ENCODE data around the gene C16orf96. TPM values are rescaled to one million over a fixed set of nuclear protein-coding genes. Genes with fewer than 3 reads are reported as not detected.

Gene C16orf96
- total and polyA plus RNA-seq, 2 donors (not counting 3 experiments of a cell fraction or from before 2014, with no cell fraction given) = not detected

DNA sequence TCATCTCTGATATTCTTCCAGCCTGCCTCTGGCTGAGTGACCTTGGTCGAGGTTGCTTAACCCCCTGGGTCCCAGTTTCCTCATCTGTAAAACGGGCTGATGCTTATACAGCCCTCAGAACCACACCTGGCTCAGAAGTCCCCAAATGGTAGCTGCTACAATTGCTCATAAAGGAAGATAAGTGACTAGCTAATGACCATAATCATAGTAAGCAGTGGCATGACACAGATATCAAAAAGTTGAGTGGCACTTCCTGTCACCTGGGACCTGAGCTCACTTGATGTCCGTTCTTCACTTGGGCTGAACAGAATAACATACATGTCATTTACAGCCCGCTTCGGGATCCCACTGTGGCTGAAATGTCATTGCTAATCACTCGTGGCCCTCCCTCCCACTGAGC, 70.3 kb downstream of the C16orf96 start:
- Histone ChIP-seq H4K20me1 (replicated peaks; ENCODE audit: control insufficient read depth, extremely low read depth, insufficient read depth, low read length) (no peaks in the 10 kb centered on the region), H3K27me3 (ENCODE audit: control insufficient read depth in 2 of 2, insufficient read depth in 2 of 2, low read length in 2 of 2) (no peaks in the 10 kb centered on the region), H3K27ac (ENCODE audit: insufficient read depth, low read depth, low read length) (no peak overlapping the region), H3K9me3 (replicated peaks; ENCODE audit: control insufficient read depth, insufficient read depth, low read length) (no peaks in the 10 kb centered on the region), H3K79me2 (ENCODE audit: control insufficient read depth, insufficient read depth, low read length) (peaks cover 57% of the 10 kb centered on the region), H3K9ac (replicated peaks; ENCODE audit: extremely low read depth, insufficient read depth, low read length) (no peak overlapping the region), H2AFZ (ENCODE audit: low read depth, low read length) (no peak overlapping the region), H3K36me3 (ENCODE audit: control insufficient read depth in 2 of 2, extremely low read depth in 1 of 2, insufficient read depth in 2 of 2, low read length in 2 of 2) (no peaks in the 10 kb centered on the region), H3K4me1 (ENCODE audit: control insufficient read depth, extremely low read depth, insufficient read depth, low read length) (peaks cover 10% of the 10 kb centered on the region), H3K4me2 (ENCODE audit: insufficient read depth, low read length) (peak overlapping the region; percentile 87), H3K4me3 (replicated peaks in 1 of 3; ENCODE audit: insufficient read depth in 1 of 3, low read depth in 1 of 3, low read length in 3 of 3) (no peak overlapping the region), H3K9me1 (replicated peaks; ENCODE audit: control insufficient read depth, extremely low read depth, insufficient read depth, low read length) (no peaks in the 10 kb centered on the region)
- dilution Hi-C loops (cut with MboI; ENCODE audit: extremely low pct_ligation_motif_present, low sequenced_read_pairs) = no loop called here
- BruUV-seq (replicated peaks) = TSS peak; percentile 26
- ChIA-PET CTCF (interaction anchor here (1.9 kb wide), 1 partner anchor 10 kb away, joined by 8 read pairs; no protein-coding TSS in a partner anchor), POLR2A (interaction anchor here (1.0 kb wide), 1 partner anchor 17 kb away, joined by 3 read pairs; no protein-coding TSS in a partner anchor)
- DNase-seq (ENCODE audit: low read depth, low spot score) (no peak), FAIRE-seq (no peak)
- TF ChIP-seq POLR2AphosphoS5 (IDR thresholded peaks at IDR 0.05; ENCODE audit: insufficient read depth, low read depth, low read length) = no peak
- no peak for TF ChIP-seq JUN (IDR thresholded peaks at IDR 0.05; ENCODE audit: borderline replicate concordance, insufficient read depth, insufficient read length, low read depth)
- no peak for TF ChIP-seq EZH2 (IDR thresholded peaks at IDR 0.05; ENCODE audit: borderline replicate concordance, low read depth, low read length, severe bottlenecking)
- TF ChIP-seq FOS (IDR thresholded peaks at IDR 0.05; ENCODE audit: borderline replicate concordance, insufficient read depth, low read length) = no peak
- TF ChIP-seq, protein P1, sequence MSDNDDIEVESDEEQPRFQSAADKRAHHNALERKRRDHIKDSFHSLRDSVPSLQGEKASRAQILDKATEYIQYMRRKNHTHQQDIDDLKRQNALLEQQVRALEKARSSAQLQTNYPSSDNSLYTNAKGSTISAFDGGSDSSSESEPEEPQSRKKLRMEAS (IDR thresholded peaks at IDR 0.05; ENCODE audit: insufficient read depth, insufficient read length) = no peak
- no peak for TF ChIP-seq GATA2 (IDR thresholded peaks at IDR 0.05; ENCODE audit: insufficient read depth, insufficient read length, low read depth, low read length)
- TF ChIP-seq POLR2A (IDR thresholded peaks at IDR 0.05; ENCODE audit: low read depth, low read length) = no peak
- TF ChIP-seq, protein P2, sequence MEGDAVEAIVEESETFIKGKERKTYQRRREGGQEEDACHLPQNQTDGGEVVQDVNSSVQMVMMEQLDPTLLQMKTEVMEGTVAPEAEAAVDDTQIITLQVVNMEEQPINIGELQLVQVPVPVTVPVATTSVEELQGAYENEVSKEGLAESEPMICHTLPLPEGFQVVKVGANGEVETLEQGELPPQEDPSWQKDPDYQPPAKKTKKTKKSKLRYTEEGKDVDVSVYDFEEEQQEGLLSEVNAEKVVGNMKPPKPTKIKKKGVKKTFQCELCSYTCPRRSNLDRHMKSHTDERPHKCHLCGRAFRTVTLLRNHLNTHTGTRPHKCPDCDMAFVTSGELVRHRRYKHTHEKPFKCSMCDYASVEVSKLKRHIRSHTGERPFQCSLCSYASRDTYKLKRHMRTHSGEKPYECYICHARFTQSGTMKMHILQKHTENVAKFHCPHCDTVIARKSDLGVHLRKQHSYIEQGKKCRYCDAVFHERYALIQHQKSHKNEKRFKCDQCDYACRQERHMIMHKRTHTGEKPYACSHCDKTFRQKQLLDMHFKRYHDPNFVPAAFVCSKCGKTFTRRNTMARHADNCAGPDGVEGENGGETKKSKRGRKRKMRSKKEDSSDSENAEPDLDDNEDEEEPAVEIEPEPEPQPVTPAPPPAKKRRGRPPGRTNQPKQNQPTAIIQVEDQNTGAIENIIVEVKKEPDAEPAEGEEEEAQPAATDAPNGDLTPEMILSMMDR (IDR thresholded peaks at IDR 0.05; ENCODE audit: extremely low read depth in 1 of 2, insufficient read depth in 1 of 2, low read depth in 1 of 2, low read length in 2 of 2) = no peak
- no peak for TF ChIP-seq MYC (IDR thresholded peaks at IDR 0.05; ENCODE audit: low read depth, low read length)
- intact Hi-C loops (cut with micrococcal nuclease) = no loop called here

All from endothelial cell of umbilical vein (primary cell).